Measurements from ENCODE around the gene PHGDH.

Gene PHGDH

DNA sequence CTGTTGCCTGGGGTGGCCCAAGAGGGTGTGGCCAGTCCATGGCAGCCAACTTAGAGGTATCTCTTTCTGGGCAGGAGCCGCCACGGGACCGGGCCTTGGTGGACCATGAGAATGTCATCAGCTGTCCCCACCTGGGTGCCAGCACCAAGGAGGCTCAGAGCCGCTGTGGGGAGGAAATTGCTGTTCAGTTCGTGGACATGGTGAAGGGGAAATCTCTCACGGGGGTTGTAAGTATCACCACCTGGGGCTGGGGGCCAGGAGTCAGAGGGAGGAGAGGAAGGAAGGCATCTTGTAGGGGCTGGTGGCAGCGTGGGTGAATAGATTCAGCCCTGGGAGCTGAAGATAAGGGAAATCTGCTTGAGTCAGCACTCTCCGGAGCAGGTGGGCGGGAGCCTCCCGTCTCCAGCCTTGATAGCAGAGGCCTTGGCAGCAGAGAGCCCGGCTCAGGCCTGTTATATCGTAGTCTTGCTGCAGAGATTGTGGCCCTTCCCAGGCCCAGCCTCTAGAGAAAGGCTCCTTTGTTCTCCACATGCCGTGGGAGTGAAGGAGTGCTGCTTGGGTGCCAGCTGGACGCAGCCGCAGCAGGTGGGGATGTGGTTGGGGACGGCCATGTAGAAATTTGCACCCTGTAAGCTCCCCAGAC lies 25.4 kb downstream of the PHGDH start:
- Histone ChIP-seq H3K36me3 (peaks cover 77% of the 10 kb centered on the region), H3K27me3 (no peaks in the 10 kb centered on the region)
- TF ChIP-seq, protein P1, sequence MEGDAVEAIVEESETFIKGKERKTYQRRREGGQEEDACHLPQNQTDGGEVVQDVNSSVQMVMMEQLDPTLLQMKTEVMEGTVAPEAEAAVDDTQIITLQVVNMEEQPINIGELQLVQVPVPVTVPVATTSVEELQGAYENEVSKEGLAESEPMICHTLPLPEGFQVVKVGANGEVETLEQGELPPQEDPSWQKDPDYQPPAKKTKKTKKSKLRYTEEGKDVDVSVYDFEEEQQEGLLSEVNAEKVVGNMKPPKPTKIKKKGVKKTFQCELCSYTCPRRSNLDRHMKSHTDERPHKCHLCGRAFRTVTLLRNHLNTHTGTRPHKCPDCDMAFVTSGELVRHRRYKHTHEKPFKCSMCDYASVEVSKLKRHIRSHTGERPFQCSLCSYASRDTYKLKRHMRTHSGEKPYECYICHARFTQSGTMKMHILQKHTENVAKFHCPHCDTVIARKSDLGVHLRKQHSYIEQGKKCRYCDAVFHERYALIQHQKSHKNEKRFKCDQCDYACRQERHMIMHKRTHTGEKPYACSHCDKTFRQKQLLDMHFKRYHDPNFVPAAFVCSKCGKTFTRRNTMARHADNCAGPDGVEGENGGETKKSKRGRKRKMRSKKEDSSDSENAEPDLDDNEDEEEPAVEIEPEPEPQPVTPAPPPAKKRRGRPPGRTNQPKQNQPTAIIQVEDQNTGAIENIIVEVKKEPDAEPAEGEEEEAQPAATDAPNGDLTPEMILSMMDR (IDR thresholded peaks at IDR 0.05; ENCODE audit: low read depth, low read length) = no peak

DNA sequence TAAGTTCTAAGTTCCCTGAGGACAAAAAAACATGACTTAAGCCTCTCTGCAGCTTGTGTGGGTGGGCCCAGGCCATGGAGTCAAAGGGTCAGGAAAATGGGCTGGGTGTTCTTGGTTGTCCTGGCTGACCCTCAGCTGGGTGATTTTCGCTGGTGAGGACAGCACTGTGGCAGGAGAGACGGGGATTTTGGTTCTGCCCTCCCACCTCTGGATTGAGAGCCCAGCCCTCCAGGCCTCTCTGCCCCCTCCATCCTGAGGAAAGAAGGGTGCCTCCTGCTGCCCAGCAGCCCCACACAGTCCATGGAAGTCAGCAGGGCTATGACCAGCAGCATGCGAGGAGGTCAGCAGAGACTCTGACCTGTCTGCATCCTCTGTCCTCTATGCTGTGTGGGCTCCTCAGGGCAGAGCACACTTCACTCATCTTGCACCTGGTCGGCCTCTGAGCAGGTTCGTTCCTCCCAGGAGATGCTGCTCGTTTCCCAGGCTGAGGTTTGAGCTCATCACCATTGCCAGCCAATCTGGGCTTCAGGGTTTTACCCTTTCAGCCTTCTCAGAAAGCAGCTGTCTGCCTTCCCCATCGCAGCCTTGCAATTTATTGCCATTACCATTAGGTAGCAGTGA lies 26.5 kb downstream of the PHGDH start:
- no peaks in the 10 kb centered on the region for H3K4me1 ChIP-seq
- H3K9me3 ChIP-seq = no peaks in the 10 kb centered on the region
- no peak overlapping the region for H3K4me3 ChIP-seq (ENCODE audit: low read depth, low read length)
- TF ChIP-seq, protein P1 (IDR thresholded peaks at IDR 0.05; ENCODE audit: low read depth, low read length) = no peak
- DNase-seq = no peak
- H3K27me3 ChIP-seq = no peaks in the 10 kb centered on the region
- H3K36me3 ChIP-seq = peaks cover 78% of the 10 kb centered on the region

More for the DNA sequence above, 25.4 kb downstream of the PHGDH start:
- DNase-seq = no peak
- H3K4me1 ChIP-seq = no peaks in the 10 kb centered on the region
- H3K9me3 ChIP-seq = no peaks in the 10 kb centered on the region
- H3K4me3 ChIP-seq (ENCODE audit: low read depth, low read length) = no peak overlapping the region

DNA sequence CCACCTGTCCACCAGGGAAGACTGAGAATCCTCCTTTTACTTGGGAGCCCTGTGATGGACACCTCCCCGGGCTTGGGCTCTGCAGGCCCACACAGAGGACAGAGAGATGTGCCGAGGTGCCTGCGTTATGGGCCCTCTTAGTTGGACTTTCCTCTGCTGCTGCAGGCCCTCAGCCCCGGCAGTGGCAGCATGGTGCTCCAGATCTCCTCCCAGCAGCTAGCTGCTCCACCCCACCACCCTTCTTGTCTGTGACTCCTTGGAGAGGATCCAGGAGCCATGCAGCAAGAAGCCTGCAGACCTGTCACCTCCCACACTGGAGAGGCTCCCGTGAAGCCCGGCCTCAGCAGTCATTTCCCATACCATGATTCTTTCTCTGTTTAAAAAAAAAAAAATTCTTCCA lies 27.4 kb downstream of the PHGDH start:
- TF ChIP-seq, protein P1 (IDR thresholded peaks at IDR 0.05; ENCODE audit: low read depth, low read length) = no peak
- no peak overlapping the region for H3K4me3 ChIP-seq (ENCODE audit: low read depth, low read length)
- H3K4me1 ChIP-seq = no peaks in the 10 kb centered on the region
- peak; percentile 38 for DNase-seq
- no peaks in the 10 kb centered on the region for H3K9me3 ChIP-seq
- no peaks in the 10 kb centered on the region for H3K27me3 ChIP-seq
- peaks cover 73% of the 10 kb centered on the region for H3K36me3 ChIP-seq

DNA sequence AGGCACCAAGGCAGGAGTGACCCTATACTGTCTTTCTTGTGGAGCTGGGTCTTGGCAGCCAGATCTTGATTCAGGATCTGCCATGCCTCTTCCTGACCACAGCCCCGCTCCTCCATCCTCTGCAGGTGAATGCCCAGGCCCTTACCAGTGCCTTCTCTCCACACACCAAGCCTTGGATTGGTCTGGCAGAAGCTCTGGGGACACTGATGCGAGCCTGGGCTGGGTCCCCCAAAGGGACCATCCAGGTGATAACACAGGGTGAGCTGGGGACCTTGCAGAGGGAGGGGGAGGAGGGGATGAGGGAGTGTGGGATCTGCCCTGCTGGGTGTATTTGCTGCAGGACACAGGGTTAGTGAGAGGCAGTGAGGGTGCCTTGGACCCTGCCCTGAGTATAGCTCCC lies 28.5 kb downstream of the PHGDH start:
- H3K4me3 ChIP-seq (ENCODE audit: low read depth, low read length) = no peak overlapping the region
- DNase-seq = no peak
- H3K27me3 ChIP-seq = no peaks in the 10 kb centered on the region
- H3K36me3 ChIP-seq = peaks cover 62% of the 10 kb centered on the region
- no peaks in the 10 kb centered on the region for H3K4me1 ChIP-seq
- TF ChIP-seq, protein P1 (IDR thresholded peaks at IDR 0.05; ENCODE audit: low read depth, low read length) = no peak
- no peaks in the 10 kb centered on the region for H3K9me3 ChIP-seq

DNA sequence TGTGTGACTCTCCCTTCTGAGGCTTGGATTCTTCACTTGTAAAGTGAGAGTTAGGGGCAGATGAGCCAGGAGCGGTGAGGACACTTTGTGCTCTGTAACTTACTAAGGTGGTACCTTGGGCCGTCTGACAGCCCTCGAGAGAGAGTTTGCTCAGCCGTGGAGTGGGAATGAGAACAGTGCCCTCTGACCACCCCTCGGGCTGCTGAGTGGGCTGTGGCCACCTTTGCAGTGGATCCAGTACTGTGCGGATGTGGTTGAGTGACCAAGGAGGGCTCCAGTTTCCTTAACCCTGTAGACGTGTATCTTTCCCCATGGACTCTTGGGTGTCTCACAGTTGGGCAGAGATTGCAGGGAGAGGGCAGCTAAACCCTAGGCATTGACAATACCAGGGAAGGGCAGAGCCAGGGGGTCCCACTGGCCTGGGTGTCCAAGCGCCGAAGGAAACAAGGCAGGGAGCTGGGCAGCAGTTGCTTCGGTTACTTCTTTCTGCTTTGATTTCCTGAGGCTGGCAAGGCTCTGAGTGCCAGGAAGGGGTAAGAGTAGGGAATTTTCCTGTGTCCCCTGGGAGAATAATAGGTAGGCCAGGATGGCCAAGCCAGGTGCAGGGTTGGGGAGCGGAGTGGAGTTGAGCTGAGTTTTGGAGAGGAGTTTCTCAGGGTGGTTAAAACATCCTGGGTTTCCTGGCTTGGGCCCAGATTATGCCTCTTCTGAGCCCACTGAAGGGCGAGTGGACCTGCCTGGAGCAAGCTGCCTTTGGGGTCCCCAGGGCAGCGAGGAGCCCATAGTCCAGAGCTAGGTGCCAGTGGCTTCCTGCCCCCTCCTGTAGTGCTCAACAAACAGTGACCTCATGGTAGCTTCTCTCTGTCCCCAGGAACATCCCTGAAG lies 29.4 kb downstream of the PHGDH start:
- no peaks in the 10 kb centered on the region for H3K4me1 ChIP-seq
- H3K4me3 ChIP-seq (ENCODE audit: low read depth, low read length) = no peak overlapping the region
- DNase-seq = no peak
- no peaks in the 10 kb centered on the region for H3K9me3 ChIP-seq
- TF ChIP-seq, protein P1 (IDR thresholded peaks at IDR 0.05; ENCODE audit: low read depth, low read length) = no peak
- peaks cover 53% of the 10 kb centered on the region for H3K36me3 ChIP-seq
- no peaks in the 10 kb centered on the region for H3K27me3 ChIP-seq

Data from BE2C (cell line).